GM04504 (cell line): ENCODE data around the gene NOX5.

Source experiments
- DNase-seq: peaks from one replicate; pipeline ENCODE4 v3.0.0-alpha.2; 2012; ENCODE audit warnings: low read depth

Gene NOX5

DNA sequence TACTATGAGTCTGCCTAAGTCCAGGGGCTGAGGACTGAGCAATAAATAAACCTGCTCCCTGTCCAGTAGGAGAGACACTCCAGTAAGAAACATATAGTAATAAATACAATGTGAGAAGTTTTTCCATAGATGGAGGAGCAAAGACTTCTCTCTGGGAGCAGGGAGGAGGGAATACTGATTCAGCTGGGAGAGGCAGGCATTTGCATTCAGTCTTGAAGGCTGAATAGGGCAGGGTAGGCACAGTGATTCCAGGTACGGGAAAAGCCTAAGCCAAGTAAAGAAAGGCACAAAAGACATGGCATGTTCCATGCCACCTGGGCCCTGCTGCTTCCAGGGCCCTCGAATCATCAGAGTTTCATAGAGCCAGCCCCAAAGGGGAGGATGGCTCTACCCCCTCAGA, 86.3 kb downstream of the NOX5 start:
- DNase-seq, result no peak

DNA sequence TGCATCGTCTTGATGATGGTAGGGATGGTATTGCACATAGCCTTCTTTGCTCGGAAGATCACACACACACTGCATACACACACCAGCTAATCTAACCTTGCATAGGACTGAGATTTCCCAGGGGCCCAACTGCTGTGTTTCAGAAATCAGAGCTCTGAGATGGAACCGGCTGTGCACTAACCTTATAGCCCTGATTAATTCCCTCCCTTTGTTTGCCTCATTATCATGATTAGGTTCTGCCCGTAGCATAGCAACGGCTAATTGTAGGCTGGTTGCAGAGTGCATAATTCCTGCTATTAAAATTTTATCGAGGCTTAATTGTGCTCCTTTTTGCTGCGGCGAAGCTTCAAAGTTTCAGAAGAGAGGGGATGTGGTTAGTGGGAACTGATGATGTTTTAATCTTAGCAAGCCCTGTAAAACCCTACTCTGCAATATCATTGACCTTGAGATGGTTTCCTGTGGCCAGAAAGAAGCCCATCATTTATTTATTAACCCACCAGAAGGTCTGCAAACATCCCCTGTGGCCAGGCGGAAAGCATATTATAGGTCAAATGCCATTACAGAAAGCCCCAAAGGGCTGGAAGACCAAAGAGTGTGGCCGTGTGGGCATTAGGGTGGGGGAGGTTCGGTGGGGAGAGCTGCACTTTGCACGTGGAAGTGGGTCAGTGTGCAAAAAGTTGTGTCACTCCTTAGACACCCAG, 89.7 kb downstream of the NOX5 start:
- no peak for DNase-seq

DNA sequence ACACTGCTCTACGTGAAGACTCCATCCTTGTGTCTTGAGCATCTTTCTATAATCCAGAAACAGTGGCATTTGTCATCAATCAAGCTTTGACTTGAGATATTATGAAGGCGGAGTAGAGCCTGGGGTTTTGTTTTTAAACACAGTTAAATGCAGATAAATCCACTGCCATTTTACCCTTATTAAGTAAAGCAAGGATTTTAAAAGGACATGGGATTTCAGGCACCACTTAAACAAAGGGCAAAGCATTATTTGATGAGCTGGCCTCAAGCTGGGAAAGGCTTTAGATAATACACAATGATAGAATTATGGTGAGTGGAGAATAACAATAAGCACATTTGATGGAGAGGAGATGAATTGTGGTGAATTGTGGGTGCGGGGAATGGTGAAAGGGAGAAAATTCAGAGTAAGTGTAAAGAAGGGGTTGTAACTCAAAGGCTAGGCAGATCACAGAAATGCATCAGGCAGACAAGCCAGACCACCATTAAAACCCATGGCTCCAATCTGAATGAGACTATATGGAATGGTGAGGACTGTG, 91.0 kb downstream of the NOX5 start:
- no peak for DNase-seq

DNA sequence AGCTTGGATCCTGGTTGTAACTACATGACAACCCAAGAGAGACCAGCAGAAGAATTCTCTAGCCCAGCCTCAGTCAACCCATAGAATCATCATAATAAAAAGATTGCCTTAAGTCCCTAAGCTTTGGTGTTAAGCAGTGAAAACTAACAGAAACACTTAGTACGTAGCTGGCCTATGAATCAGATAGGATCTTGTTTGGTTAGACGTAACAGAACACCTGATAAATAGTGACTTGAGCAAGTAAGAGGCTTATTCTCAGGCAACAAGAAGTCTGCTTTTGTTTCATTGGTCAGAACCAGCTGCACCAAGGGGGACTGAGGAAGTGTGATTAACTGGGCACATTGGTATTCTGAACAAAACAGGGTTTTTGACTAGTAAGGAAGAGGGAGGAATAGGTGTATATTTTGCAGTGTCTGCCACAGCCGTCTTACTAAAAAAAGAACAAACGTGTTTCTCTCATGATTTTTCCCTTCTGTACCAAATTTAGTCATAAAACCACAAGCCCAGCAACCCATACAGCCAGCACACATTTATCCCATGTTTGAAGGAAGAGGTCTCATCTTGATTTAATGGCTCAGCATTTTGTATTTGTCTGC, 92.6 kb downstream of the NOX5 start:
- no peak for DNase-seq
